Renal cortical epithelial cell (primary cell): ENCODE measurements around the gene ANKRD10. TPM values are rescaled to one million over a fixed set of nuclear protein-coding genes. Genes with fewer than 3 reads are reported as not detected.

Experiments
- DNase-seq: peaks from one replicate; pipeline ENCODE4 v3.0.0-alpha.2; 2011; ENCODE audit warnings: low read depth
- total RNA-seq: library from RNA; depleted of rRNA; stranded (reverse); fragments of >200 nt; gene quantifications from 2 replicates; pipeline ENCODE4 v1.2.3, GENCODE V29; 2014

The ANKRD10 gene
- total RNA-seq, 1 donor from 2014 or later, result 120 TPM

DNA sequence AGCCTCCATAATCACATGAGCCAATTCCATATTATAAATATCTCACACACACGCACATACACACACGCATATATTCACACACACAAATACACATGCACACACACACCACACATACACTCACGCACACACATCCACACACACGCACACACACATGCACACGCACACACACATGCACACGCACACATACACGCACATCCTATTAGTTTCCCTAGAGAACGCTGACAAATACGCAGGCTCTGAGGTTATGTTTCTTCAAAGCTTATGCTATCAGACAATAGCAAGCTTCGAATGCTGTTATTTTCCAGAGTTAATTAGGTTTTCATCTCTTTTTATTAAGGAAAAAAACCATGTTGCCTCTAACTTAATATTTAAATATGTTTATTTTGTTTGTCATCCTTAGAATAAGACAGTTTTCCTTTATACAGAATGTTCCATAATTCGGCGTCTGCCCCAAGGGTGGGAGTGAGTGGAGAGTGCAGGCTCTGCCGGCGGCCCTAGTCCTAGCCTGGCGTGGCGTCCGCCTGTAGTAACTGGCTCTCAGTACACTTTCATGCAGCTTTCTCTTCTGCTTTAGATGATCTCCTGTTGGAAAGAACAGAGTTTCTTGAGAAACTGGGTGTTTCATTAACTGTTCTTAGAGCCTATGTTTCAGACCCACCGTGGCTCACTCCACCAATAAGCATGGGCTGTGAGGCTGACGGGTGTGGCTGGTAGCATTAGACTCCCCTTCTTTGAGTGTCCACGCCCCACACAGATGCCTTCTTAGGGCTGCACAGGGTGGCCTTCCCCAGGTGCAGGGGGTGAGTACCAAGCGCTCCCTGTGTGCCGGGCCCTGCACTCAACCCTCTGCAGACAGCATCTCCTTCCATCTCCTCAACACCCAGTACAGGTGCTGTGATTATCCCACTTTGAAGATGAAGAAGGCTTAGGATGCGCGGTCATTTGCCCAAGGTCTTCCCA is 30.4 kb upstream of the ANKRD10 start:
- DNase-seq, result no peak

DNA sequence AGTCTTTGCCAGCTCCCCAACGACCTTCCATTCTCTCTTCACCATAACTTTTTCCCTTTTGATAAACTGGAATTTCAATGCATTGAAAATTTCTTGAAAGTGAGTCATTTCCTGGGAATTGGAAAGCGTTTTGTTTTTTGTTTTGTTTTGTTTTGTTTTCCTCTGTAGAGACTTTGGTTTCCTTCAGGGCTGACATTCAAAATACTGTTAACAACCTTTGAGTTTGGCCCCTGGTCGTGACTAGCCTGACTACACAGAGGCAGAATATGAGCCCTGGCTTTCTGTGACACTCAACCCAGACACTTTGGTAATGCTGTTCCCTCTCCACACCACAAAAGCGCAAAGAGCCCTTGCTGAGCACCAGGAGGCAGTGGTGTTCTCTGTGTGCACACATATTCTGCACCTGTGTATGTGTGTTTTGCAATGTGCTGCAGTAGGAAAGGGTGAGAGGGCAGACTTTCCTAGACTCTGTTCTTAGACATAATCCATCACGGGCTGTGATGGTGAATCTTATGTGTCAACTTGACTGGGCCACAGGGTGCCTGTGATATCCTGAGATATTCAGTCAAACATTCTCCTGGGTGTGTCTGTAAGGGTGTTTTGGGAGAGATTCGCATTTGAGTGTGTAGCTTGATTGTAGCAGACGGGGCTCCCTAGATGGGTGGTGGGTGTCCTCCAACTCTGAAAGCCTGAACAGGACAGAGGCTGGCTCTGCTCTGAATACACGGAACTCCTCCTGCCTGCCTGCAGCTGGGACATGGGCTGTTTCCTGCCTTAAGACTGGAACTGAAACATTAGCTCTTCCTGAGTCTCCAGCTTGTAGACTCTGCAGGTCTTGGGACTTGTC is 29.5 kb upstream of the ANKRD10 start:
- DNase-seq, result peak; percentile 71

- DNase-seq, result peak; percentile 68
These were observed 27.5 kb upstream of the ANKRD10 start for GRCh38 chr13:110942248-110942981.

DNA sequence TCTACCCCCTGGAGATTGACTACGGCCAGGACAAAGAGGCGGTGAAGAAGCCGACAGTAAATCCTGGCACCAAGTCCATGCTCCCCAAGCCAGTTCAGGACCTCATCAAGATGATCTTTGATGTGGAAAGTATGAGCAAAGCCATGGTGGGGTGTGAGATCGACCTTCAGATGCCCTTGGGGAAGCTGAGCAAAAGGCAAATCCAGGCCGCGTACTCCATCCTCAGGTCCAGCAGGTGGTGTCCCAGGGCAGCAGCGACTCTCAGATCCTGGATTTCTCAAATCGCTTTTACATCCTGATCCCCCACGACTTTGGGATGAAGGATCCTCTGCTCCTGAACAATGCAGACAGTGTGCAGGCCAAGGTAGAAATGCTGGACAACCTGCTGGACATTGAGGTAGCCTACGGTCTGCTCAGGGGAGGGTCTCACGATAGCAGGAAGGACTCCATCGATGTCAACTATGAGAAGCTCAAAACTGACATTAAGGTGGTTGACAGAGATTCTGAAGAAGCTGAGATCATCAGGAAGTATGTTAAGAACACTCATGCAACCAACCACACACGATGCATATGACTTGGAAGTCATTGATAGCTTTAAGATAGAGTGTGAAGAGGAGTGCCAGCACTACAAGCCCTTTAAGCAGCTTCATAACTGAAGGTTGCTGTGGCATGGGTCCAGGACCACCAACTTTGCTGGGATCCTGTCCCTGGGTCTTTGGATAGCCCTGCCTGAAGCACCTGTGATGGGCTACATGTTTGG is 24.0 kb upstream of the ANKRD10 start:
- DNase-seq, result no peak

- DNase-seq, result no peak
These were observed 22.8 kb upstream of the ANKRD10 start for GRCh38 chr13:110937511-110938285.

DNA sequence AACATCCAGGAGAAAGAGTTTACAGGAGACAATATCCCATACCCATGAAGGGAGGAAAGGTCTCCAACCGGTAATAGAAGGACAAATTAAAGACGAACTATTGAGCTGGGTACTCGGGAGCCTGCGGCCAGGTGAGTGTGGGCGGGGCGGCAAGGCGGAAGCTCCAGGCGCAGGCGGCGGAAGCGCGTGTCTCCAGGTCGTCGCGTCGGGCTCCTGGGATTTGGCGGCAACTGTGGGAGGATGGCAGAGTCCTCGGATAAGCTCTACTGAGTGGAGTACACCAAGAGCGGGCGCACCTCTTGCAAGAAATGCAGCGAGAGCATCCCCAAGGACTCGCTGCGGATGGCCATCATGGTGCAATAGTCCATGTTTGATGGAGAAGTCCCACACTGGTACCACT is 21.6 kb upstream of the ANKRD10 start:
- no peak for DNase-seq

- DNase-seq, result no peak
These were observed 17.7 kb upstream of the ANKRD10 start for GRCh38 chr13:110932588-110932987.

DNA sequence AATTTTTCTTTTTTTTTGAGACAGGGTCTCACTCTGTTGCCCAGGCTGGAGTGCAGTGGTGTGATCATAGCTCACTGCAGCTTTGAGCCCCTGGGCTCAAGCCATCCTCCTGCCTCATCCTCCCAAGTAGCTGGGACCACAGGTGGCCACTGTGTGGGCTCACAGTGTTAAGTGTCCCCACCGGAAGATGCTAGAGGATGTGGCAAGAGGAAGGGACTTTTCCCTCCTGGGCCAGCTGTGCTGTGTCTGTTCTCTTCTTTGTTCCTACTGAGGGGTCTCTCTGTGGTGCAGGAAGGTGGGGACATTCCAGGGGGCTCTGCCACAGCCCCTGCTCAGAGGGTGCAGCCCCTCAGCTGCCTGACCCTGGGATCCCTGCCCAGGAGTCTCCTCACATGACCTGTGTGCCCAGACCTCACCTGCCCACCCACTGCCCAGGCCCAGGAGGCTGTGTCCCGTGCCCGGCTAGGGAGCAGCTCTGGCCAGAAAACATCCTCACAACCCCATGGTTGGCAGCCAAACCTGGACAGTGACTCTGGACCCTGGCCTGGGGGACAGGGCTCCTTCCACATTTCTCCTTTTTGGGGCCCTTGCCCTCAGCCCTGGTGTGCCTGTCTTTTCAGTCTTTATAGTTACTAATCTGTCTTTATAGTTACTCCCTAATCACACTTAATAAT is 14.4 kb upstream of the ANKRD10 start:
- DNase-seq, result no peak

GRCh38 chr13:110925023-110925612 is 10.2 kb upstream of the ANKRD10 start:
- no peak for DNase-seq

DNA sequence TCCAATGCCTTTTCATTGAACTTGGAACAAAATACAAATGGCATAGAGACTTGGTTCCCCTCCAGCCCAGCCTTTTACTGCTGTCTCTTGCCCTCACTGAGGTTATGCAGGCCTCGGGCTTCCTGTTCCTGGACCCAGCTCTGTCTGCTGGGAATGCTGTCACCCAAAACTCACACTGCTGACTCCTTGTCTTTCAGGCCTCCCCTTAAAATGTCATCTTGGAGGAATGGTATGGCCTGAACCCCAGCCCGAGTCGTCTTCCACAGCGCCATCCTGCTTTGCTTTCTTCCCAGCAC is 9.7 kb upstream of the ANKRD10 start:
- DNase-seq, result no peak

DNA sequence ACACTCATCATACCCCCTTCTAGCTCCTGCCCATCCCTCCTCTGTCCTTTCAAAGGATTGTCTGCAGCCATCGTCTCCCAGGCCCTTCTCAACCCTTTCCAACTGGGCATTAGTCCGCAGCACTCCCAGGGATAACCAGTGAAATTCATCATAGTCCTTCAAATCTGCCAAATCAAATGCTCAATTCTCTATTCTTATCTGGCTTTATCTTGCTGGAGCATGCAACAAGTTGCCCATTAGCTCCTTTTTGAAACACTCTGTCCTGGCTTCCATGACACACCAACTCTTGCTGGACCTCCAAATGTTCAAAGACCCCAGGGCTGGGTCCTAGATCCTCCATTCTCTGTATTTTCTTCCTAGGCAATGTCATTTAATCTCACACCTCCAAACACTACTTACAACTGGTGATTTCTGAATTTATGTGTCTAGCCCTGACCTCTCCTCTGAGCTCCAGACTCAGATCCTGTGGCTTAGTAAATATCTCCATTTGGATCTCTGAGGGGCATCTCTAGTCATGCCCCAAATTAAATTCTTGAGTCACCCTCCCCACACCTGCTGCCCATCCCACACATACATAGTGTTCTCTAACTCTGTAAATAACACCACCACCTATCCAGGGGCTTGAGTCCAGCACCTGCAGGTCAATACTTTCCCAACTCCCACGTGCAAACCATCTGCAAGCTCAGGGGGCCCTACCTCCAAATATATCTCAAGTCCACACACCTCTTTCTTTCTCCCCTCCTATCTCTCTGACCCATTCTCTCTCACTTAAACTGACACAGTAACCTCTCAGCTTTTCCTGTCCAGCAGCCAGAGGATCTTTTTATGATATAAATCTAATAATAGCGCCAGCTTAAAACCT is 9.1 kb upstream of the ANKRD10 start:
- no peak for DNase-seq

DNA sequence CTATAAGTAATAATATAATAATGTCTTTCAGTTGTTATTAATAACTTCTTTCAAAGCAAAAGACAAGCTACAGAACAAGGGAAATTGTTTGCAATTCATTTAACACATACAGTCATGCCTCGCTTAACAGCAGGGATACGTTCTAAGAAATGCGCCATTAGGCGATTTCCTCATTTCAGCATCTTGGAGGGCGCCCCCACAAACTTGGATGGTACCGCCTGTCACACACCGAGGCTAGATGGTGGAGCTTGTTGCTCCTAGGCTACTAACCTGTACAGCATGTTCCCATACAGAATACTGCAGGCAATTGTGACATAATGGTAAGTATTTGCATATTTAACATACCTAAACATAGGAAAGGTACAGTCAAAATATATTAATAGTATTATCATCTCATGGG is 8.2 kb upstream of the ANKRD10 start:
- no peak for DNase-seq

DNA sequence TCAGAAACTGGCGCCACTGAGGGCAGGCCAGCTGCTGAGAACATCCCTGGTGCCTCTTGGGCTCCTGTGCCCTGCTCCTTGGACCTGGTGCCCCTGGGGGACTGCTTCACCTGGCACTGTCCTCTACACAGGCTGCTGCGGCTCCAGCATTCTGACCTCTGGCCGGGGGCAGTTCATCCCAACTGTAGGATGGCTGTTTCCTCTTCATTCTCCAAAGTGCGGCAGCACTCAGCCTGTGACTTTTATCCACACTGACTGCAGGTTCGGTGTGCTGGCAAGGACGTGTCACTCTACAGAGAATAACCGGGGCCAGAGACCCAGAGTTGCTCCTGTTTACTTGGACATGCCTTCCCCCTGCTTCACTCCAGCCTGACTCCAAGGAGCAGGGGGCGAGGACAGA is 7.6 kb upstream of the ANKRD10 start:
- DNase-seq, result no peak

DNA sequence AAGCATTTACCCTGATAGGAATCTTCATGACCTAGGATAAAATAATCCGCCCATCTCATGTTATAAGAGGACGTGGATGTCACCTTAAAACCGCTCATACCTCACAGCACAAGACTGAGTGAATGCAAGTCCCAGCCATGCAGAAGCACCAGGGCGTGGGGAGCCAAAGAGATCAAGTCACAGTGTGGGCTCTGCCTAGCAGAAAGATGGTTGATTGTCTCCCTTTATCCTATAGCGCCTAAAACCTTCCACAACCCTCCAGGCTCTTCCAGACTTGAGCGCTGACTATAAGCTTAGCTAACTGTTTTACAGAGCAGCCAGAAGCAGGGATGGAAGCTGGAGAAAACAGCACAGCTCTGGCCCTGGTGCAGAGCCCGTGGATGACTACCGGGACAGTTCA is 6.8 kb upstream of the ANKRD10 start:
- no peak for DNase-seq

- DNase-seq, result no peak
These were observed 6.3 kb upstream of the ANKRD10 start for GRCh38 chr13:110921209-110921608.

GRCh38 chr13:110920038-110920437 is 5.2 kb upstream of the ANKRD10 start:
- no peak for DNase-seq

DNA sequence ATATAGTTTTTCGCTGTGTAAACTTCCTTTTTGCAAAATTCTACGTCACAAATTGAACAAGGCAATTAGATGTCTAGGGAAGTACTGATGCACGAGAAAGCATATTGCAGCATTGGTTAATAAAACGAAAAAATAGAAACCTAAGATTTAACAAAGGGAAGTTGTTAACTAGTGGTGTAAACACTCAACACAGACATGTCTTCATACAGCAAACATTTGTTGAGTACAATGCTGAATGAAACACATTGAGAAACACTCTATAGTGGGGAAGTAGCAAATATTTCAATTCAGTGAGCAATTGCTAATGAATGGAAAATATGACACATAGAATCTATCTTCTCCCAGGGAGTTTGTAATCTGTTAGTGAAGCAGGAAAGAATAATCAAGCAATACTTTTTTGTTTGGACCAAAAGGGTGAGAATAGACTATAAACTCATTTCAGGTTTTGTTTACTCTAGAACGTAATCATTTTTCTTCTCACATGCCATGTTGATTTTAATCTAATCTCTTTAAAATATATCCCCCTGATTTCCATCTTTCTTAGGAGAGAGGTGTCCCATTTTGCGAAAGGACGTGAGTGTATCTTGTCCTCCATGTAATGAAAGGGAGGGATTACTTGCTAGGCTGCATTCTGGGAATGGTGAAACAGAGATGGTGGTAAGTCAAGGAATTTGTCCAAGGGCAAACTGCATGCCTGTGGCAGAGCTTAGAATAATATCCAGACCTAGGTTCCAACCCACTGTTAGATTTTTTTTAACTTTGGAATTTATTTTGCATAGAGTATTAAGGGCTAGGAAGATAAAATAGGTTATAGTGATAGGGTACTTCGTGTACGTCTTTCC is 1.7 kb upstream of the ANKRD10 start:
- DNase-seq, result peak; percentile 84

DNA sequence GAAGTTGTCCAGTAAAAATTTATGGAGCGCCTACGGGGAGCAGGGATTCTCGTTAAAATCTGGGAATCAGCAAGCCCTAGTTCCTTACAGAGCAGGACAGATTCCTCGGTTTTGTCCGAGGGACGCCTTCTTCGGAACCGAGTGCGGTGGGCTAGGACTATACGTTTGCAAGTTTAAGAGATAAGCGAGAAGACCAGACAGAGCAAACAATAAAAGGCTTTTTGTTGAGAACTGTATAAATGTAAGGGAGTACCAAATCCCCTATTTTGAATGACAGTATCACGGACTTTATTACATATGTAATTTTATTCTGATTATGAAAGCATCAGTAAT is 971 bp upstream of the ANKRD10 start:
- DNase-seq, result no peak
